ENCODE measurements around the gene BCL2L12. TPM values are rescaled to one million over a fixed set of nuclear protein-coding genes. Genes with fewer than 3 reads are reported as not detected.
A peak's percentile ranks its signal among the peaks of the same experiment; 100 is the strongest.

Gene BCL2L12
- total RNA-seq, 1 donor: 4.7 TPM

DNA sequence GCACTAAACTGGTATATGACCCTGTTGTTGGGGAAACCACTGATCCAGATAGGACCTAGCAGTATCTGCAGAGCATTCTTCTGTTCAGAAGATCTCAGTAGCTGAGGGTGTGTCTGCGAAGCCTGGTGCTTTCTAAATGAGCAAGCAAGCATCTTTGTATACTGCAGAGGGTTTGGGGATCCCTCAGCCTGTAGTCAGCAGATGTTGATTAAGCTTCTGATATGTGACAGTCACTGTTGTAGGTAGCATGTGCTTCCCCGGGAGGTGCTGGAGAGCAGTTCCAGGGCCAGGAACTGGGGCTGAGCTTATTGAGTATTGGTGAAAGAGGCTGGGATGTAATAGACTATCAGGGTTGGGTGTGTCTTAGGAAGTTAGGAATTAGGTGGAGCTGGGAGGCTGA is 22.3 kb upstream of the BCL2L12 start:
- no peak for DNase-seq (ENCODE audit: low read depth)
- TF ChIP-seq, protein P1, sequence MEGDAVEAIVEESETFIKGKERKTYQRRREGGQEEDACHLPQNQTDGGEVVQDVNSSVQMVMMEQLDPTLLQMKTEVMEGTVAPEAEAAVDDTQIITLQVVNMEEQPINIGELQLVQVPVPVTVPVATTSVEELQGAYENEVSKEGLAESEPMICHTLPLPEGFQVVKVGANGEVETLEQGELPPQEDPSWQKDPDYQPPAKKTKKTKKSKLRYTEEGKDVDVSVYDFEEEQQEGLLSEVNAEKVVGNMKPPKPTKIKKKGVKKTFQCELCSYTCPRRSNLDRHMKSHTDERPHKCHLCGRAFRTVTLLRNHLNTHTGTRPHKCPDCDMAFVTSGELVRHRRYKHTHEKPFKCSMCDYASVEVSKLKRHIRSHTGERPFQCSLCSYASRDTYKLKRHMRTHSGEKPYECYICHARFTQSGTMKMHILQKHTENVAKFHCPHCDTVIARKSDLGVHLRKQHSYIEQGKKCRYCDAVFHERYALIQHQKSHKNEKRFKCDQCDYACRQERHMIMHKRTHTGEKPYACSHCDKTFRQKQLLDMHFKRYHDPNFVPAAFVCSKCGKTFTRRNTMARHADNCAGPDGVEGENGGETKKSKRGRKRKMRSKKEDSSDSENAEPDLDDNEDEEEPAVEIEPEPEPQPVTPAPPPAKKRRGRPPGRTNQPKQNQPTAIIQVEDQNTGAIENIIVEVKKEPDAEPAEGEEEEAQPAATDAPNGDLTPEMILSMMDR (IDR thresholded peaks at IDR 0.05; ENCODE audit: insufficient read depth, low read depth, low read length): no peak

DNA sequence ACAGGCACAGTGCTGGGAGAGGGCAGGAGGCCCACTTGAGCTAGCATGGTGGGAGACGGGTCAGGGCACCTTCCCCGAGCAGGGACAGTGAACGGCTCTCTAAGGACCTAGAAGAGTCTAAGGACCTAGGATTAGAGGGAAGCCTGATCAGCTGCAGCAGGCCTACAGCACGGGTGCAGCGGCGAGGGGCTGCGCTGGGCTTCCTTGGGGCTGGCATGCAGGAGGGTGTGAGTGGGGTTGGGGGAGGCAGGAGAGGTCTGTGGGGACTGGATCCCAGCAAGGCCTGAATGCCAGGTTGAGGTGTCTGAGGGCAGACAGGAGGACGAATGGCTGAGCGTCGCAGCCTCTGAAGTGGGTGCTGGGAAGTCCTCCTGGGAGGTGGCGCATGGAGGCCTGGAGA is 20.1 kb upstream of the BCL2L12 start:
- no peak overlapping the region for H3K4me3 ChIP-seq (ENCODE audit: low read depth, low read length)
- no peak for DNase-seq (ENCODE audit: low read depth)
- TF ChIP-seq, protein P1 (IDR thresholded peaks at IDR 0.05; ENCODE audit: insufficient read depth, low read depth, low read length): no peak

More for the DNA sequence above, 22.3 kb upstream of the BCL2L12 start:
- peak overlapping the region; percentile 10 for H3K4me3 ChIP-seq (ENCODE audit: low read depth, low read length)

DNA sequence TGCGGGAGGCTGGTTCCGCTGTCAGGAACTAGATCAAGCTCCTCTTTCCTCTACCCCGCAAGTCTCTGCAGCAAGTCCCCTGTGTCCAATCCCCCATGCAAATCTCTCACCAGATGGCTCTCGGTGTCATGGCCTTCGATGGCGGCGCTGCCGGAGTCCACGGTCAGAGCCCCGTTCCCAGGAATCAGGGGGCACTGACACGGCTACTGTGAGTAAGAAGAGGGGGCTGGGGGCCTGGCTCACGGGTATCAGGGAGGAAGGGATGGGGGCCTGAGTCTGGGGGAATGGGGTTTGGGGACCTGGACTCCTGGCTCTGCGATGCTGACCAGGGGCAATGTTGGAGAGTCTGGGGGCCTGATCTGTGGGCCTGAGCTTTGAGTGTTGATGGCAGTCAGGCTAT is 19.7 kb upstream of the BCL2L12 start:
- TF ChIP-seq, protein P1 (IDR thresholded peaks at IDR 0.05; ENCODE audit: insufficient read depth, low read depth, low read length): no peak
- H3K4me3 ChIP-seq (ENCODE audit: low read depth, low read length): no peak overlapping the region
- DNase-seq (ENCODE audit: low read depth): no peak

- no peak overlapping the region for H3K4me3 ChIP-seq (ENCODE audit: low read depth, low read length)
- no peak for DNase-seq (ENCODE audit: low read depth)
- TF ChIP-seq, protein P1 (IDR thresholded peaks at IDR 0.05; ENCODE audit: insufficient read depth, low read depth, low read length): no peak
These were observed 19.1 kb upstream of the BCL2L12 start for GRCh38 chr19:49646586-49646985.

- TF ChIP-seq, protein P1 (IDR thresholded peaks at IDR 0.05; ENCODE audit: insufficient read depth, low read depth, low read length): no peak
- no peak overlapping the region for H3K4me3 ChIP-seq (ENCODE audit: low read depth, low read length)
- no peak for DNase-seq (ENCODE audit: low read depth)
These were observed 14.5 kb upstream of the BCL2L12 start for GRCh38 chr19:49651029-49651819.

DNA sequence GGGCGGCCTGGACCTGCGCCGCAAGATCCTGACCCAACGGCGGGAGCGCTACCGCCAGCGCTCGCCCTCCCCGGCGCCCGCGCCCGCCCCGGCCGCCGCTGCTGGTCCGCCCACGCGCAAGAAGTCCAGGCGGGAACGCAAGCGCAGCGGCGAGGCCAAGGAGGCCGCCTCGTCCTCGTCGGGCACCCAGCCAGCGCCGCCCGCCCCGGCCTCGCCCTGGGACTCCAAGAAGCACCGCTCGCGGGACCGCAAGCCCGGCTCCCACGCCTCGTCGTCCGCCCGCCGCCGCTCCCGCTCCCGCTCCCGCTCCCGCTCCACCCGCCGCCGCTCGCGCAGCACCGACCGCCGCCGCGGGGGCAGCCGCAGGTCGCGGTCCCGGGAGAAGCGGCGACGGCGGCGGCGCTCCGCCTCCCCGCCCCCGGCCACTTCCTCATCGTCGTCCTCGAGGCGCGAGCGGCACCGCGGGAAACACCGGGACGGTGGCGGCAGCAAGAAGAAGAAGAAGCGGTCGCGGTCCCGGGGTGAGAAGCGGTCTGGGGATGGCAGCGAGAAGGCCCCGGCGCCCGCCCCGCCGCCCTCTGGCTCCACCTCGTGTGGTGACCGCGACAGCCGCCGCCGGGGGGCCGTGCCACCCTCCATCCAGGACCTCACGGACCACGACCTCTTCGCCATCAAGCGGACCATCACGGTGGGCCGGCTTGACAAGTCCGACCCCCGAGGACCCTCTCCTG is 13.7 kb upstream of the BCL2L12 start:
- TF ChIP-seq, protein P1 (IDR thresholded peaks at IDR 0.05; ENCODE audit: insufficient read depth, low read depth, low read length): no peak
- no peak overlapping the region for H3K4me3 ChIP-seq (ENCODE audit: low read depth, low read length)
- DNase-seq (ENCODE audit: low read depth): no peak
